Fibroblast of lung (primary cell): ENCODE measurements around the gene WDPCP. TPM values are rescaled to one million over a fixed set of nuclear protein-coding genes. Genes with fewer than 3 reads are reported as not detected.

ENCODE experiments used
- DNase-seq, 2 donors: peaks; one replicate each; pipeline versions ENCODE4 v3.0.0 to v3.0.0-alpha.2; 2010; ENCODE audit warnings: low read depth in 2 of 2
- H2AFZ ChIP-seq: 2 replicates; pipeline ENCODE4 v1.5.1; 2012; ENCODE audit warnings: low read length, control low read depth, inconsistent platforms
- H3K27ac ChIP-seq: 2 replicates; pipeline ENCODE4 v1.5.1; 2011; ENCODE audit warnings: low read length, control low read depth; ENCODE audit not compliant: insufficient read depth
- H3K27me3 ChIP-seq: 2 replicates; pipeline ENCODE4 v1.5.1; 2011; ENCODE audit warnings: mild to moderate bottlenecking, low read length; ENCODE audit not compliant: control insufficient read depth, insufficient read depth
- H3K36me3 ChIP-seq: 2 replicates; pipeline ENCODE4 v1.5.1; 2011; ENCODE audit warnings: low read length; ENCODE audit not compliant: control insufficient read depth, insufficient read depth
- H3K4me1 ChIP-seq: 2 replicates; pipeline ENCODE4 v1.5.1; 2011; ENCODE audit warnings: low read length; ENCODE audit not compliant: control insufficient read depth, insufficient read depth; ENCODE audit errors: extremely low read depth
- H3K4me2 ChIP-seq: 2 replicates; pipeline ENCODE4 v1.5.1; 2011; ENCODE audit warnings: low read length, control low read depth; ENCODE audit not compliant: insufficient read depth; ENCODE audit errors: extremely low read depth
- H3K4me3 ChIP-seq, 4 experiments: fragments of 200-600 bp in 1 of 4; sonication (generic) in 1 of 4; replicated peaks in 1 of 4; 2 replicates each; pipeline ENCODE4 v1.5.1; 2011 to 2016; ENCODE audit warnings: low read length in 4 of 4, low read depth in 3 of 4, mild to moderate bottlenecking in 3 of 4, control low read depth in 2 of 4, inconsistent platforms in 1 of 4, mixed read lengths in 1 of 4; ENCODE audit not compliant: insufficient read depth in 1 of 4; ENCODE audit errors: control extremely low read depth in 1 of 4
- H3K79me2 ChIP-seq: 2 replicates; pipeline ENCODE4 v1.5.1; 2012; ENCODE audit warnings: mild to moderate bottlenecking, low read length, inconsistent platforms; ENCODE audit not compliant: control insufficient read depth, insufficient read depth
- H3K9ac ChIP-seq: 2 replicates; pipeline ENCODE4 v1.5.1; 2011; ENCODE audit warnings: mild to moderate bottlenecking, low read length, control low read depth; ENCODE audit not compliant: insufficient read depth
- H3K9me3 ChIP-seq: 2 replicates; pipeline ENCODE4 v1.5.1; 2012; ENCODE audit warnings: low read depth, low read length; ENCODE audit not compliant: control insufficient read depth, insufficient read depth
- H4K20me1 ChIP-seq: 2 replicates; pipeline ENCODE4 v1.5.1; 2011; ENCODE audit warnings: low read length; ENCODE audit not compliant: control insufficient read depth, insufficient read depth; ENCODE audit errors: extremely low read depth
- EZH2 ChIP-seq: IDR thresholded peaks from 2 replicates; pipeline ENCODE4 v1.5.1; 2012; ENCODE audit warnings: low read length, control low read depth, mild to moderate bottlenecking; ENCODE audit errors: missing control alignments
- polyA plus RNA-seq, 2 donors: library from polyadenylated mRNA; depleted of rRNA in 1 of 2; stranded (reverse) in 1 of 2; unstranded in 1 of 2; fragments of >200 nt; gene quantifications; 2 replicates each; pipeline ENCODE4 v1.2.1, GENCODE V29; 2011 to 2012; ENCODE audit warnings: missing spikeins in 1 of 2
- total RNA-seq: library from RNA; depleted of rRNA; stranded (reverse); fragments of >200 nt; gene quantifications from 2 replicates; pipeline ENCODE4 v1.2.1, GENCODE V29; 2014
- TF ChIP-seq, protein P1 (sequence below), 2 donors: IDR thresholded peaks in 1 of 2; conservative IDR thresholded peaks in 1 of 2; 1 replicate in 1 of 2; 2 replicates in 1 of 2; pipeline ENCODE4 v1.5.1; 2011 to 2012; ENCODE audit warnings: low read length in 2 of 2, control low read depth in 1 of 2, inconsistent platforms in 1 of 2, low read depth in 1 of 2, mild to moderate bottlenecking in 1 of 2

The WDPCP gene
- total and polyA plus RNA-seq, 2 donors (not counting 1 experiment from before 2014, with no cell fraction given), result 5.2 to 8.4 TPM

DNA sequence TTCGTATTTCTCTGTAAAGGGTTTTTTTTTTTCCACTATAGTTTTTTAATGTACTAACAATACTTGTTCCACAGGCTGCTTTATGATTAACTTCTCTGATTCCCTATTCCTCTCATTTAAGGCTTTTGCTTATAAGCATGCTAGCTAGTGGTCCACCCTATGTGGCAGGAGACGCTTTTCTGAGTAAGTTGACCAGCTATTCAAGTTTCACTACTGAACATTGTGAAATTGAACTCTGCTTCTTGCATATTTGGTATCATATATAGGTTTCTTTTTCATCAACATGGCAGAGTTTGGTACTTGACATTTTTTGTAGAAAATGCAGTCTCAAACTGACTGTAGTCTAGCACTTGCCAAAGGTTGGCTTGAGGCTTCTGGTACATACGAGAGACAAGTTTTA lies 463.4 kb downstream of the WDPCP start:
- Histone ChIP-seq H3K9me3 (no peaks in the 10 kb centered on the region), H3K27ac (no peak overlapping the region), H3K4me1 (no peaks in the 10 kb centered on the region), H3K79me2 (no peaks in the 10 kb centered on the region), H3K36me3 (no peaks in the 10 kb centered on the region), H3K4me3 (no peak overlapping the region), H2AFZ (no peak overlapping the region), H3K27me3 (no peaks in the 10 kb centered on the region), H3K9ac (no peak overlapping the region), H4K20me1 (no peaks in the 10 kb centered on the region), H3K4me2 (no peak overlapping the region)
- DNase-seq, result no peak
- TF ChIP-seq EZH2, result no peak
- TF ChIP-seq, protein P1, sequence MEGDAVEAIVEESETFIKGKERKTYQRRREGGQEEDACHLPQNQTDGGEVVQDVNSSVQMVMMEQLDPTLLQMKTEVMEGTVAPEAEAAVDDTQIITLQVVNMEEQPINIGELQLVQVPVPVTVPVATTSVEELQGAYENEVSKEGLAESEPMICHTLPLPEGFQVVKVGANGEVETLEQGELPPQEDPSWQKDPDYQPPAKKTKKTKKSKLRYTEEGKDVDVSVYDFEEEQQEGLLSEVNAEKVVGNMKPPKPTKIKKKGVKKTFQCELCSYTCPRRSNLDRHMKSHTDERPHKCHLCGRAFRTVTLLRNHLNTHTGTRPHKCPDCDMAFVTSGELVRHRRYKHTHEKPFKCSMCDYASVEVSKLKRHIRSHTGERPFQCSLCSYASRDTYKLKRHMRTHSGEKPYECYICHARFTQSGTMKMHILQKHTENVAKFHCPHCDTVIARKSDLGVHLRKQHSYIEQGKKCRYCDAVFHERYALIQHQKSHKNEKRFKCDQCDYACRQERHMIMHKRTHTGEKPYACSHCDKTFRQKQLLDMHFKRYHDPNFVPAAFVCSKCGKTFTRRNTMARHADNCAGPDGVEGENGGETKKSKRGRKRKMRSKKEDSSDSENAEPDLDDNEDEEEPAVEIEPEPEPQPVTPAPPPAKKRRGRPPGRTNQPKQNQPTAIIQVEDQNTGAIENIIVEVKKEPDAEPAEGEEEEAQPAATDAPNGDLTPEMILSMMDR (conservative IDR thresholded peaks at IDR 0.05 in 1 of 2, IDR thresholded peaks at IDR 0.05 in 1 of 2; ENCODE audit: low read depth in 1 of 2, low read length in 2 of 2), result no peak

DNA sequence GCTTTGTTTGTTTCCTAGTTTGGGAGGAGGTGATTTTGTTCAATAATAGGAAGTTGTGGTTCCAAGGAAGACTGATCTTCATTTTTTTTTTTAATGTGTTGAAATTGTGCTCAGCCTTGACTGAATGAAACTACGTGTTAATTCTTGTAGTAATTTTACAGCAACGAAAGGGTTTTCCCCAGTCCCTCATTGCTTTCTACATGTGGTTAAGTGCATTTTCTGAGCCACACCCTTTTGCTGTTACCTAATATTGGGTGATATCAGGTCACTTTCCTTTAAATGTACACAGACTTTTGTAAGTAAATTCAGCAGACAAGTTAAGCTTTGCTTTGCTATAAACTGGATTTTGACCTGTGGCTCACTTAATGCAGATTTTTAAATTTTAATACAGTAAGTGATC lies 464.1 kb downstream of the WDPCP start:
- Histone ChIP-seq H3K27me3 (no peaks in the 10 kb centered on the region), H3K36me3 (no peaks in the 10 kb centered on the region), H3K9ac (no peak overlapping the region), H3K4me3 (no peak overlapping the region), H3K9me3 (no peaks in the 10 kb centered on the region), H4K20me1 (no peaks in the 10 kb centered on the region), H3K79me2 (no peaks in the 10 kb centered on the region), H2AFZ (no peak overlapping the region), H3K4me1 (no peaks in the 10 kb centered on the region), H3K4me2 (no peak overlapping the region), H3K27ac (no peak overlapping the region)
- TF ChIP-seq, protein P1 (conservative IDR thresholded peaks at IDR 0.05 in 1 of 2, IDR thresholded peaks at IDR 0.05 in 1 of 2; ENCODE audit: low read depth in 1 of 2, low read length in 2 of 2), result no peak
- TF ChIP-seq EZH2, result no peak
- DNase-seq, result no peak

DNA sequence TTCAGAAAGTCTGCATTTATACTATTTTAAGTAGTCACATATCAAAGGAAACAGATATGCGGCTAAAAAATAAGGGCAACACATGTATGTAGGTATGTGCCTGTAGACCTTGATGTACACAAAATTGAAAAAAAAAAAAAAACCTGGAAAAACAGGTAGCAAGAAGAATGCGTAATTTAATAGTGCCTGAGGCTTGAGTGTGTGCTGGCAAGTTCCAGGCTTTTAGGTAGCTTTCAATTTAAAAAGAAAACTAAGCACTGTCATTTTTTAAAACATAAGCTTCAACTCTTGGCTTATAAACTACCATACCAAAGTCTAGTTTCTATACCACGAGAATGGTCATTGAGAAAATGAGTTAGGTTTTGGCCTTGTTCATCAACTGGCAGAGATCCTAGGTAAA lies 465.4 kb downstream of the WDPCP start:
- no peaks in the 10 kb centered on the region for H3K9me3 ChIP-seq
- DNase-seq, result no peak
- no peaks in the 10 kb centered on the region for H3K27me3 ChIP-seq
- no peak overlapping the region for H3K4me2 ChIP-seq
- no peaks in the 10 kb centered on the region for H4K20me1 ChIP-seq
- H3K79me2 ChIP-seq, result no peaks in the 10 kb centered on the region
- H3K27ac ChIP-seq, result no peak overlapping the region
- H2AFZ ChIP-seq, result no peak overlapping the region
- TF ChIP-seq EZH2, result no peak
- TF ChIP-seq, protein P1 (conservative IDR thresholded peaks at IDR 0.05 in 1 of 2, IDR thresholded peaks at IDR 0.05 in 1 of 2; ENCODE audit: low read depth in 1 of 2, low read length in 2 of 2), result no peak
- H3K4me3 ChIP-seq, result no peak overlapping the region
- no peaks in the 10 kb centered on the region for H3K36me3 ChIP-seq
- H3K4me1 ChIP-seq, result no peaks in the 10 kb centered on the region
- H3K9ac ChIP-seq, result no peak overlapping the region
